ENCODE measurements around the gene UBASH3A. TPM values are rescaled to one million over a fixed set of nuclear protein-coding genes. Genes with fewer than 3 reads are reported as not detected.

The UBASH3A gene
- total RNA-seq, 1 experiment from 2014 or later: 0.07 TPM

GRCh38 chr21:42375966-42376337 is 27.8 kb upstream of the UBASH3A start:
- CTCF ChIA-PET: no interaction called here
- no peak overlapping the region for H3K4me2 ChIP-seq (ENCODE audit: low read length)
- DNase-seq (ENCODE audit: low read depth, low spot score): no peak
- intact Hi-C loops (cut with micrococcal nuclease): no loop called here
- no peaks in the 10 kb centered on the region for H3K9me2 ChIP-seq (ENCODE audit: insufficient read depth)
- H3K9me3 ChIP-seq (ENCODE audit: control insufficient read depth in 1 of 2, insufficient read depth in 1 of 2, low read depth in 1 of 2, low read length in 2 of 2): no peaks in the 10 kb centered on the region
- H3K27ac ChIP-seq (ENCODE audit: low read depth, low read length): no peak overlapping the region
- RAD21 ChIA-PET (ENCODE audit: low non-redundant PET in 1 of 2, low total read pairs in 2 of 2, uncharacterized antibody in 2 of 2, unreplicated experiment in 2 of 2): no interaction called here
- no TSS peak for BruUV-seq (replicated peaks)
- no peaks in the 10 kb centered on the region for H3K79me2 ChIP-seq (ENCODE audit: insufficient read depth, low read length)
- H4K20me1 ChIP-seq (ENCODE audit: insufficient read depth): no peaks in the 10 kb centered on the region
- H3K36me3 ChIP-seq (ENCODE audit: control insufficient read depth in 1 of 2, insufficient read depth in 2 of 2, low read length in 2 of 2): no peaks in the 10 kb centered on the region
- ATAC-seq: no peak
- H3K4me1 ChIP-seq (ENCODE audit: control insufficient read depth in 1 of 2, insufficient read depth in 2 of 2, low read length in 2 of 2): no peaks in the 10 kb centered on the region
- H2AFZ ChIP-seq (ENCODE audit: low read depth, low read length, poor library complexity, severe bottlenecking): no peak overlapping the region
- no peak overlapping the region for H3K9ac ChIP-seq (ENCODE audit: low read length)
- no peak overlapping the region for H3K4me3 ChIP-seq (replicated peaks in 1 of 2; ENCODE audit: low read depth in 1 of 2, low read length in 2 of 2)
- H3K27me3 ChIP-seq (ENCODE audit: insufficient read depth, low read length): 0 out of 2 replicates have a peak, but pooled peaks cover 3% of the 10 kb centered on the region
- POLR2A ChIA-PET: no interaction called here
- no peak for TF ChIP-seq POLR2AphosphoS5 (IDR thresholded peaks at IDR 0.05; ENCODE audit: low read depth, low read length)
- TF ChIP-seq EGR1 (IDR thresholded peaks at IDR 0.05; ENCODE audit: low read depth): no peak
- TF ChIP-seq REST (IDR thresholded peaks at IDR 0.05; ENCODE audit: low read depth): no peak
- no peak for TF ChIP-seq SRF (IDR thresholded peaks at IDR 0.05; ENCODE audit: low read depth)
- TF ChIP-seq ZNF274 (IDR thresholded peaks at IDR 0.05; ENCODE audit: low read depth, low read length): no peak
- no peak for TF ChIP-seq CEBPB (IDR thresholded peaks at IDR 0.05; ENCODE audit: low read depth)
- TF ChIP-seq SIN3A (IDR thresholded peaks at IDR 0.05; ENCODE audit: low read depth): no peak
- TF ChIP-seq POLR2A (IDR thresholded peaks at IDR 0.05; ENCODE audit: borderline replicate concordance, extremely low read depth, insufficient read depth, insufficient read length): no peak
- no peak for TF ChIP-seq EZH2phosphoT487 (IDR thresholded peaks at IDR 0.05; ENCODE audit: borderline replicate concordance)

Data from HCT116 (cell line).